ENCODE data around the gene GAS2L1. TPM values are rescaled to one million over a fixed set of nuclear protein-coding genes. Genes with fewer than 3 reads are reported as not detected.

The GAS2L1 gene
- total RNA-seq, 3 donors from 2014 or later (not counting 1 experiment from before 2014, with no cell fraction given): 0.57 to 4.1 (median 2.8) TPM

GRCh38 chr22:29335656-29336055, 29.2 kb downstream of the GAS2L1 start:
- WGBS (ENCODE audit: insufficient coverage): 96% methylated on average over 11 of the region's 11 CpGs
- intact Hi-C loops (cut with micrococcal nuclease): no loop called here

DNA sequence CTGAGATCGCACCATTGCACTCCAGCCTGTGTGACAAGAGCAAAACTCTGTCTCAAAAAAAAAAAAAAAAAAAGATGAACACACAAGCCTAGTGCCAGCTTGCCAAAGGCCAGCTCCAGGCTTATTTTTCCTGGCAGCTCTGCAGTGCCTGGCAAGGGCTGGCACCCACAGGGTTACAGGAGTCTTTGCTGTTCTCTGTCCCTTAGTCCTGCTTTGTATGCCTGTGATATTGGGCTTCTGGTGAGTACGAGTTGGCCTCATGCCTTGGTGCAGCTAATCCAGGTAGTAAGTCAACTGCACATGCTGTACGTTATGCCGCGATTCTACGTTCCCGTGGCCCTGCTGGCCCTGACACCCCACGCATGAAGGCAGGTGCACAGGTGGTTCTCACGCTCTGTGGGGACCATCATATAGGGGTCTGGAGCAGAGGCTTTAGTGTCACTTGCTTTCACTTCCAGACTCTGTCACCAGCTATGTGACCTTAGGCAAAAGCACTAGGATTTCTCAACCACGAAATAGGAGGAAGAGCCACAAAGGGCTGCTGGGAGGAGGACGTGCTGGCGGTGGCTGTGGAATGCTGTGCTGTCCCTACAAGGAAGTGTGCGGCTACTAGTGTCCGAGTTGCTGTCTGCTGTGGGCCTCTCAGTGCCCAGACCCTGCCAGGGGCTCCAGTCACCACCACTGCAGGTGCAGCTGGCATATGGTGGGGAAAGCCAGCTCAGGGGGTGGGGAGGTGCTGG, 30.5 kb downstream of the GAS2L1 start:
- no peaks in the 10 kb centered on the region for H3K4me1 ChIP-seq (ENCODE audit: control insufficient read depth, insufficient read depth, low read length)
- intact Hi-C loops (cut with micrococcal nuclease): no loop called here
- ATAC-seq (no peak), DNase-seq (no peak)
- H3K9me3 Mint-ChIP-seq: no peaks in the 10 kb centered on the region
- H3K36me3 ChIP-seq (ENCODE audit: control insufficient read depth, insufficient read depth, low read length): peaks cover 82% of the 10 kb centered on the region
- H3K27ac ChIP-seq (ENCODE audit: low read length): no peak overlapping the region
- H3K27me3 Mint-ChIP-seq (ENCODE audit: low read depth in 2 of 2): no peaks in the 10 kb centered on the region
- H3K36me3 Mint-ChIP-seq: no peaks in the 10 kb centered on the region
- H3K27me3 ChIP-seq (ENCODE audit: control insufficient read depth, insufficient read depth, low read length): no peaks in the 10 kb centered on the region
- H3K27ac Mint-ChIP-seq: no peak overlapping the region
- H3K4me3 Mint-ChIP-seq: no peak overlapping the region
- H3K4me3 ChIP-seq (ENCODE audit: low read length): no peak overlapping the region
- H3K4me1 Mint-ChIP-seq: peaks cover 0 to 8% of the 10 kb centered on the region in 2 donors
- no peaks in the 10 kb centered on the region for H3K9me3 ChIP-seq (ENCODE audit: control insufficient read depth, insufficient read depth, low read length)
- TF ChIP-seq, protein P1, sequence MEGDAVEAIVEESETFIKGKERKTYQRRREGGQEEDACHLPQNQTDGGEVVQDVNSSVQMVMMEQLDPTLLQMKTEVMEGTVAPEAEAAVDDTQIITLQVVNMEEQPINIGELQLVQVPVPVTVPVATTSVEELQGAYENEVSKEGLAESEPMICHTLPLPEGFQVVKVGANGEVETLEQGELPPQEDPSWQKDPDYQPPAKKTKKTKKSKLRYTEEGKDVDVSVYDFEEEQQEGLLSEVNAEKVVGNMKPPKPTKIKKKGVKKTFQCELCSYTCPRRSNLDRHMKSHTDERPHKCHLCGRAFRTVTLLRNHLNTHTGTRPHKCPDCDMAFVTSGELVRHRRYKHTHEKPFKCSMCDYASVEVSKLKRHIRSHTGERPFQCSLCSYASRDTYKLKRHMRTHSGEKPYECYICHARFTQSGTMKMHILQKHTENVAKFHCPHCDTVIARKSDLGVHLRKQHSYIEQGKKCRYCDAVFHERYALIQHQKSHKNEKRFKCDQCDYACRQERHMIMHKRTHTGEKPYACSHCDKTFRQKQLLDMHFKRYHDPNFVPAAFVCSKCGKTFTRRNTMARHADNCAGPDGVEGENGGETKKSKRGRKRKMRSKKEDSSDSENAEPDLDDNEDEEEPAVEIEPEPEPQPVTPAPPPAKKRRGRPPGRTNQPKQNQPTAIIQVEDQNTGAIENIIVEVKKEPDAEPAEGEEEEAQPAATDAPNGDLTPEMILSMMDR (IDR thresholded peaks at IDR 0.05): no peak
- WGBS (ENCODE audit: insufficient coverage): 96% methylated on average over 14 of the region's 14 CpGs

More at GRCh38 chr22:29335656-29336055, 29.2 kb downstream of the GAS2L1 start:
- DNase-seq (no peak), ATAC-seq (no peak)
- Mint-ChIP-seq H3K36me3 (no peaks in the 10 kb centered on the region), H3K4me3 (no peak overlapping the region), H3K4me1 (peaks cover 0 to 8% of the 10 kb centered on the region in 2 donors), H3K9me3 (no peaks in the 10 kb centered on the region), H3K27me3 (ENCODE audit: low read depth in 2 of 2) (no peaks in the 10 kb centered on the region), H3K27ac (no peak overlapping the region)
- Histone ChIP-seq H3K27me3 (ENCODE audit: control insufficient read depth, insufficient read depth, low read length) (no peaks in the 10 kb centered on the region), H3K27ac (ENCODE audit: low read length) (no peak overlapping the region), H3K36me3 (ENCODE audit: control insufficient read depth, insufficient read depth, low read length) (peaks cover 79% of the 10 kb centered on the region), H3K9me3 (ENCODE audit: control insufficient read depth, insufficient read depth, low read length) (no peaks in the 10 kb centered on the region), H3K4me1 (ENCODE audit: control insufficient read depth, insufficient read depth, low read length) (no peaks in the 10 kb centered on the region), H3K4me3 (ENCODE audit: low read length) (no peak overlapping the region)
- TF ChIP-seq, protein P1 (IDR thresholded peaks at IDR 0.05): no peak

DNA sequence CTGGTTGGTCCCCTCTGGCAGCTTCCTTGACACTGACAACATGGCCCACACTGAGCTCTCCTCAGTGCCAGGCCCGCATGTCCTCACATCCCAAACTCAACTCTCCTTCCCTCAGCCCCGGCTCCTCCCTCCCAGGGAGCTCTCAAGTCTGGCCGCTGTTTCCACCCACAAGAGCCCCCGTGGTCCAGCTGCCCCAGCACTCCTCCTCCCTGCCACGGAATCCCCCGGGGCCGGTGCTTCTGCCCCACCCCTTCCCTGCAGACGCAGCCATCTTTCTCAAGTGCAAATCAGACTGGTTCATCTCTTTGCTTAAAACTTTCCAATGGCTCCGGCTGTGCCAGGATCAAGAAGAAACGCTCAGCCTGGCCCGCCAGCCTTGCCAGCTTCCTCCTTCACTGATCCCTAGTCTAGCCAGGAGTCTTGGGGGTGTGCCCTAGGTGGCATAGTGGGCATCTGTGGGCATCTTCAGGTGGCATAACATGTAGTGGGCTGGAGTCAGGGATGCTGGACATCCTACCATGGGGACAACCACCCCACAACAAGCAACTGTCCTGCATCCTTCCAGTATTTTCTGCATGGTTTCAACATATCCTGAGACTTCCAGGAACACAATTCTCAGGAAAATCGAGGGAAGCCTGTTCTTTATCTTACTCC, 31.3 kb downstream of the GAS2L1 start:
- intact Hi-C loops (cut with micrococcal nuclease): no loop called here
- Histone ChIP-seq H3K4me3 (ENCODE audit: low read length) (no peak overlapping the region), H3K27ac (ENCODE audit: low read length) (no peak overlapping the region), H3K9me3 (ENCODE audit: control insufficient read depth, insufficient read depth, low read length) (no peaks in the 10 kb centered on the region), H3K4me1 (ENCODE audit: control insufficient read depth, insufficient read depth, low read length) (no peaks in the 10 kb centered on the region), H3K36me3 (ENCODE audit: control insufficient read depth, insufficient read depth, low read length) (peaks cover 84% of the 10 kb centered on the region), H3K27me3 (ENCODE audit: control insufficient read depth, insufficient read depth, low read length) (no peaks in the 10 kb centered on the region)
- no peaks in the 10 kb centered on the region for H3K27me3 Mint-ChIP-seq (ENCODE audit: low read depth in 2 of 2)
- ATAC-seq (no peak), DNase-seq (no peak)
- H3K36me3 Mint-ChIP-seq: no peaks in the 10 kb centered on the region
- TF ChIP-seq, protein P1 (IDR thresholded peaks at IDR 0.05): no peak
- no peak overlapping the region for H3K4me3 Mint-ChIP-seq
- peaks cover 0 to 8% of the 10 kb centered on the region in 2 donors for H3K4me1 Mint-ChIP-seq
- H3K27ac Mint-ChIP-seq: no peak overlapping the region
- 95% methylated on average over 12 of the region's 12 CpGs for WGBS (ENCODE audit: insufficient coverage)
- no peaks in the 10 kb centered on the region for H3K9me3 Mint-ChIP-seq
